Glutamatergic neuron (in vitro differentiated cells): ENCODE measurements around the gene LCP1. TPM values are rescaled to one million over a fixed set of nuclear protein-coding genes. Genes with fewer than 3 reads are reported as not detected.

ENCODE experiments used
- DNase-seq: peaks from one replicate; pipeline ENCODE4 v3.0.0; 2022
- H3K27ac Mint-ChIP-seq: one replicate; pipeline ENCODE4 v1.8.0; 2020; ENCODE audit warnings: mild to moderate bottlenecking, mixed read lengths, inconsistent platforms; ENCODE audit not compliant: unreplicated experiment
- H3K27me3 Mint-ChIP-seq: one replicate; pipeline ENCODE4 v1.8.0; 2020; ENCODE audit warnings: mild to moderate bottlenecking, moderate library complexity, mixed read lengths, inconsistent platforms; ENCODE audit not compliant: unreplicated experiment
- H3K36me3 Mint-ChIP-seq: one replicate; pipeline ENCODE4 v1.8.0; 2020; ENCODE audit warnings: mild to moderate bottlenecking, mixed read lengths, inconsistent platforms; ENCODE audit not compliant: unreplicated experiment
- H3K4me1 Mint-ChIP-seq: one replicate; pipeline ENCODE4 v1.8.0; 2020; ENCODE audit warnings: mild to moderate bottlenecking, low read depth, mixed read lengths, inconsistent platforms; ENCODE audit not compliant: unreplicated experiment
- H3K4me3 Mint-ChIP-seq: one replicate; pipeline ENCODE4 v1.8.0; 2020; ENCODE audit warnings: mild to moderate bottlenecking, mixed read lengths, inconsistent platforms; ENCODE audit not compliant: unreplicated experiment
- H3K9me3 Mint-ChIP-seq: one replicate; pipeline ENCODE4 v1.8.0; 2020; ENCODE audit warnings: mild to moderate bottlenecking, moderate library complexity, mixed read lengths, inconsistent platforms; ENCODE audit not compliant: unreplicated experiment
- total RNA-seq: library from RNA; stranded (reverse); fragmentation: NEBNext Ultra II Directional; extraction: Animal tissue kit (Norgen Biotek cat#: 25700); gene quantifications from one replicate; pipeline ENCODE4 v1.2.1, GENCODE V29; 2021; ENCODE audit not compliant: unreplicated experiment
- TF ChIP-seq, protein P1 (sequence below): fragments of 200-600 bp; sonication (generic); IDR thresholded peaks from one replicate; pipeline ENCODE4 v1.5.0; 2021; ENCODE audit not compliant: partially characterized antibody, unreplicated experiment

LCP1 gene
- total RNA-seq, 1 donor from 2014 or later, result 0.71 TPM

DNA sequence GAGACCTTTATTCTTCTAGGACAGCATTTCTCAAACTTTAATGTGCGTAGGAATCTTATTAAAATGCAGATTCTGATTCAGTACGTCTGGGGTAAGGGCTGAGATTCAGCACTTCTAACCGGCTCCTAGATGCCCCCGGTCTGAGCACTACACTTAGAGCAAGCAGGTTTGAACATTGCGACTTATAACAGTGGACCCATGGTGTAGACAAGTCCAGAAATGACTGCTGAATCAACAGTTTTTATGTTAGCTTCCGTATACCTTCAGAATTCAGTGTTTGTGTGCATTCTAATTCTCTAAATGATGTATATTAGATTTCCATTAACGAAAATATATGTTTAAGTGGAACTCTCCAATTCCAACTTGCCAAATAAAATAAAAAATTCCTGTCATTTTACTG is 59.7 kb downstream of the LCP1 start:
- Mint-ChIP-seq H3K9me3 (no peaks in the 10 kb centered on the region), H3K36me3 (no peaks in the 10 kb centered on the region), H3K4me3 (no peak overlapping the region), H3K27ac (no peak overlapping the region), H3K27me3 (no peaks in the 10 kb centered on the region), H3K4me1 (no peaks in the 10 kb centered on the region)
- TF ChIP-seq, protein P1, sequence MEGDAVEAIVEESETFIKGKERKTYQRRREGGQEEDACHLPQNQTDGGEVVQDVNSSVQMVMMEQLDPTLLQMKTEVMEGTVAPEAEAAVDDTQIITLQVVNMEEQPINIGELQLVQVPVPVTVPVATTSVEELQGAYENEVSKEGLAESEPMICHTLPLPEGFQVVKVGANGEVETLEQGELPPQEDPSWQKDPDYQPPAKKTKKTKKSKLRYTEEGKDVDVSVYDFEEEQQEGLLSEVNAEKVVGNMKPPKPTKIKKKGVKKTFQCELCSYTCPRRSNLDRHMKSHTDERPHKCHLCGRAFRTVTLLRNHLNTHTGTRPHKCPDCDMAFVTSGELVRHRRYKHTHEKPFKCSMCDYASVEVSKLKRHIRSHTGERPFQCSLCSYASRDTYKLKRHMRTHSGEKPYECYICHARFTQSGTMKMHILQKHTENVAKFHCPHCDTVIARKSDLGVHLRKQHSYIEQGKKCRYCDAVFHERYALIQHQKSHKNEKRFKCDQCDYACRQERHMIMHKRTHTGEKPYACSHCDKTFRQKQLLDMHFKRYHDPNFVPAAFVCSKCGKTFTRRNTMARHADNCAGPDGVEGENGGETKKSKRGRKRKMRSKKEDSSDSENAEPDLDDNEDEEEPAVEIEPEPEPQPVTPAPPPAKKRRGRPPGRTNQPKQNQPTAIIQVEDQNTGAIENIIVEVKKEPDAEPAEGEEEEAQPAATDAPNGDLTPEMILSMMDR, result no peak
- DNase-seq, result no peak

DNA sequence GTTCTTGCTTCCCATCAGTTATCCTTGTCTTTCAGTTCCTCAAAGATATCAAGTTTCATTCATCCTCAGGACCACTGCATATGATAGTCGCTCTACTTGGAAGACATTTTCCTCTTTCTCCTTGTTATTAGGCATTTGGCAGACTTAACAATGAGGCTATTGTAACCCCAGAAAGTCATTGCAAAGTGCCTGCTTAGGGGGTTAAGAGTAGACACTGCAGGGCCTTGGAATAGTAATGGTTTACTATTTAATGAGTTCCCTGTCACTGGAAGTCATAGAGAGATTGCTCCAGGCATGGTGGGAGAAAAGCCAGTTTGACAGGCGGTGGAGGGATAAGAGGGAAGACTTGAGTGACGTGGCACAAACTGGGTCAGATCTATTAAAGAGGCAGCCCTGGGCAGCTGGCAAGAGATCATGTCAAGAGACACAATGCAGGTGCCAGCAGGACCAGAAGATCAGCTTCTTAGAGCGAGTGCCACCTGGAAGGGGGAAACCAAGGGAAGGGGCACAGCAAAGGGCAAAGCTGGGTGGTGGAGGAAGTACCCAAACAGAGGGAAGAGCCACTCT is 60.3 kb downstream of the LCP1 start:
- Mint-ChIP-seq H3K4me1 (no peaks in the 10 kb centered on the region), H3K9me3 (no peaks in the 10 kb centered on the region), H3K36me3 (no peaks in the 10 kb centered on the region), H3K4me3 (no peak overlapping the region), H3K27ac (no peak overlapping the region), H3K27me3 (no peaks in the 10 kb centered on the region)
- DNase-seq, result no peak
- TF ChIP-seq, protein P1, result no peak

DNA sequence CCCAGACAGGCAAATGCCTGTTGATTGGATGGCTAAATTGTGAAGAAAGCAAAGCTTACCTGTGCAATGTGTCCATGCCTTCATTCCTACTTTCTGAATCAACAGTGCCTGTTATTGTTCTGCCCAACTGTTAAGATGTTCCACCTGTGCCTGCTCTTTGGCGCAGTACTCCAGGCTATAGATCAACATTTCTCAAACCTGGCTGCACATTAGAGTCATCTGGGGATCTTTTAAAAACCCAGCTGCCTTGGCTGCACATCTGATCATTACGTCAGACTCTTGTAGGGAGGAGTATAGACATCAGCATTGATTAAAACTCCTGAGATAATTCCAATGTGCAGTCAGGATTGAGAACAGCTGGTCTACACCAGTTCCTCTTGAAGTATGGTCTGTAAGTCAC is 60.9 kb downstream of the LCP1 start:
- Mint-ChIP-seq H3K27me3 (no peaks in the 10 kb centered on the region), H3K9me3 (no peaks in the 10 kb centered on the region), H3K4me3 (no peak overlapping the region), H3K4me1 (no peaks in the 10 kb centered on the region), H3K27ac (no peak overlapping the region), H3K36me3 (no peaks in the 10 kb centered on the region)
- DNase-seq, result no peak
- TF ChIP-seq, protein P1, result no peak

DNA sequence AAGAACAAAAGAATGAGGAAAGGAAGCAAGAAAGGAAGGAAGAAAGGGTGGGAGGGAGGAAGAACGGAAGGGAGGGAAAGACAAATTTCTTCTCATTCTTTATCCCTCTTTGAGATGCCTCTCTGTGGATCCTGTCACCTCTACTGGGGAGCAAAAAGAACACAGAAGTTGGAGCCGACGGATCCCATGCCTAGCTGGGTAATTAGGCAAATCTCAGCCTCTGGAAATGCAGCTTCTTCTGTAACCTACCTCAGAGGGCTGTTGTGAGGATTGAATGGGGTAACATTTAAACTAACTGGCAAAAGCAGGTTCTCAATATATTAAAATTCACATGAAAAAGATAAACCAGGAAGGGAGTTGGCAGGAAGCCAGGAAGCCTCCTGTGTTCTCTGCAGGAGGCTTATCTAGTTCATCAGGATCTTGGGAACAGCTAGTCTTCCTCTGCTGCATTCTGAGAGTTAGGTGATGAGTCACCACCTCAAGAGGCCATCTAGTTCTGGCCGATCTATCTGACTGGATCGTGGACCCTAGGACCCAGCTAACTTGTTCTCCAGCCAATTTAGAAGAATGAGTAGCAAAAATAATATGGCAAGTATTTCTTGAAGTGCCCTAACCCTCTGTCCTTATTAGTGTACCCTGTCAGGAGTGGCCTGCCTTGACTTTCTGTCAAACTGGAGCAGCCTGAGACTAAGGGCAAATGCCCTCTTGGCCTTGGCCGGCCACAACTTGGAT is 61.9 kb downstream of the LCP1 start:
- Mint-ChIP-seq H3K4me3 (no peak overlapping the region), H3K27me3 (no peaks in the 10 kb centered on the region), H3K4me1 (no peaks in the 10 kb centered on the region), H3K27ac (no peak overlapping the region), H3K36me3 (no peaks in the 10 kb centered on the region), H3K9me3 (no peaks in the 10 kb centered on the region)
- DNase-seq, result no peak
- TF ChIP-seq, protein P1, result no peak
